Skeletal muscle tissue (tissue), 4 donors: ENCODE measurements around the gene TLCD4. TPM values are rescaled to one million over a fixed set of nuclear protein-coding genes. Genes with fewer than 3 reads are reported as not detected.
A peak's percentile ranks its signal among the peaks of the same experiment; 100 is the strongest.

Experiments used
- H3K27ac ChIP-seq: one replicate; pipeline ENCODE4 v1.7.0; 2013; ENCODE audit warnings: mild to moderate bottlenecking, low read depth, low read length, inconsistent platforms
- H3K27me3 ChIP-seq, 3 donors: one replicate each; pipeline ENCODE4 v1.7.0; 2013; ENCODE audit warnings: low read length in 3 of 3; ENCODE audit not compliant: control insufficient read depth in 3 of 3, insufficient read depth in 3 of 3
- H3K36me3 ChIP-seq, 3 donors: one replicate each; pipeline ENCODE4 v1.7.0; 2013; ENCODE audit warnings: low read length in 3 of 3; ENCODE audit not compliant: control insufficient read depth in 3 of 3, insufficient read depth in 3 of 3
- H3K4me1 ChIP-seq, 3 donors: one replicate each; pipeline ENCODE4 v1.7.0; 2013; ENCODE audit warnings: low read length in 3 of 3, mild to moderate bottlenecking in 3 of 3; ENCODE audit not compliant: control insufficient read depth in 3 of 3, insufficient read depth in 3 of 3
- H3K4me3 ChIP-seq, 3 donors: one replicate each; pipeline ENCODE4 v1.7.0; 2013; ENCODE audit warnings: low read length in 3 of 3
- H3K9ac ChIP-seq, 3 donors: one replicate each; pipeline ENCODE4 v1.7.0; 2013; ENCODE audit warnings: low read length in 3 of 3, mild to moderate bottlenecking in 3 of 3, moderate library complexity in 2 of 3, low read depth in 1 of 3
- H3K9me3 ChIP-seq, 3 donors: one replicate each; pipeline ENCODE4 v1.7.0; 2013; ENCODE audit warnings: low read length in 3 of 3; ENCODE audit not compliant: control insufficient read depth in 3 of 3
- total RNA-seq: library from RNA; depleted of rRNA; stranded (reverse); fragments of >200 nt; gene quantifications from one replicate; pipeline ENCODE4 v1.2.3, GENCODE V29; 2014
- donor health status: Osteomylitis.

TLCD4 gene
- total RNA-seq, 1 donor from 2014 or later: 17.7 TPM

DNA sequence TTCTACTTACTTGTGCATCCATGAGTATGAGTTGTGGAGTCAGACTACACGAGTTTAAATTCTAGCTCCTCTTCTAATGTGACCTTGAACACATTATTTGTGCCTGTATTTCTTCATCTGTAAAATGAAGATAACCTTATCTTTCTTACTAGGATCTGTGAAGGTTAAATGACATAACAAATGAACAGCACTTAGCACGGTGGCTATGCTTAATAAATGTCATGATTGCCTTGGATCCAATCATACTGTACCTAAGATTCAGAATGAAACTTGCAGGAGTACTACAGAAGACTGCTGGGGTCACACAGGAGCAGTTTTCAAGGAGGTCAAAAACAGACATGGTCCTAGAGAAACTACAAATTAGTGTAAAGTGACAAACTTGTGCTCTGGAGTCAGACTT lies 22.2 kb upstream of the TLCD4 start:
- Histone ChIP-seq H3K9ac (no peak overlapping the region), H3K27me3 (no peaks in the 10 kb centered on the region), H3K9me3 (no peaks in the 10 kb centered on the region), H3K4me1 (no peaks in the 10 kb centered on the region), H3K4me3 (no peak overlapping the region), H3K36me3 (no peaks in the 10 kb centered on the region), H3K27ac (no peak overlapping the region)

DNA sequence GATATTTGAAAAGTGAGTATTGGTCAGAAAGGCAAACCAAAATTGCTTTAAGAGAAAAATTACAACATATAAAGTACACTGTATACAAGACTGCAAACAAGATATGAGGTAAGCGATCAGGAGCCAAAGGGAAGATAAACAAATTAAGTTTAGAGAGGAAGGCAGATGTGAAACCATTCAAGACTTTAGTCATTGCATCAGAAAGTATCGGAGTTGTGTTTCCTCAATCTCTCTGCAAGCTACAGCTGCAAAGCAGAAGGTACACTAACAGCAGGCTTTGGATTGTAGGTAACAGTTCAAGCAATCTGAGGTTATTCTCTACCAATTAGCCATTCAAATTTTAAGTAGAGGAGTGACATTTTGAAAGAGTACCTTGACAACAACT lies 21.3 kb upstream of the TLCD4 start:
- Histone ChIP-seq H3K4me3 (no peak overlapping the region), H3K27ac (no peak overlapping the region), H3K9ac (no peak overlapping the region), H3K4me1 (no peaks in the 10 kb centered on the region), H3K27me3 (no peaks in the 10 kb centered on the region), H3K9me3 (no peaks in the 10 kb centered on the region), H3K36me3 (no peaks in the 10 kb centered on the region)

GRCh38 chr1:95096218-95096841 lies 20.8 kb upstream of the TLCD4 start:
- no peaks in the 10 kb centered on the region for H3K36me3 ChIP-seq
- no peak overlapping the region for H3K9ac ChIP-seq
- H3K4me3 ChIP-seq: no peak overlapping the region
- no peaks in the 10 kb centered on the region for H3K4me1 ChIP-seq
- no peak overlapping the region for H3K27ac ChIP-seq
- H3K9me3 ChIP-seq: no peaks in the 10 kb centered on the region
- no peaks in the 10 kb centered on the region for H3K27me3 ChIP-seq

GRCh38 chr1:95097426-95097825 lies 19.7 kb upstream of the TLCD4 start:
- Histone ChIP-seq H3K36me3 (no peaks in the 10 kb centered on the region), H3K9me3 (no peaks in the 10 kb centered on the region), H3K27ac (no peak overlapping the region), H3K27me3 (no peaks in the 10 kb centered on the region), H3K9ac (no peak overlapping the region), H3K4me1 (no peaks in the 10 kb centered on the region), H3K4me3 (no peak overlapping the region)

DNA sequence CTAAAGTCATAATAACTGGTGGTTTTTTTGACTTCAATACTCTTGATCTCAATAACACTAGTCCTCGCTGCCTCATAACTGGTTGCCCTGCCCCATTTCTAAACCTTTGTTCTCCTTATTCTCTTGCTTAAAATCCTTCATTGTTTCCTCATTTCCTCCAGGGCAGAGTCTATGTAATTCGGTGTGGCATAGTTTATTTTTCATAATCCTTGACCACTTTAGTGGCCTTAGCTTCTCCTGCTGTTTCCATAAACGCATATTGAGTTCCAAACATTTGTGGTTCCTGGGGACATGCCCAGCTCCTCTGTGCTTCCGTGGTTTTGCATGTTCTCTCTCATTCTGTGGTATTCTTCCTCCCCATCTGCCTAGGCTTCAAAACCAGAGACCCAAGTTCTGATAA lies 19.0 kb upstream of the TLCD4 start:
- H3K9me3 ChIP-seq: no peaks in the 10 kb centered on the region
- no peaks in the 10 kb centered on the region for H3K4me1 ChIP-seq
- no peak overlapping the region for H3K4me3 ChIP-seq
- H3K27me3 ChIP-seq: peaks cover 0 to 2% (median 0%) of the 10 kb centered on the region in 3 donors
- H3K36me3 ChIP-seq: no peaks in the 10 kb centered on the region
- no peak overlapping the region for H3K9ac ChIP-seq
- no peak overlapping the region for H3K27ac ChIP-seq

DNA sequence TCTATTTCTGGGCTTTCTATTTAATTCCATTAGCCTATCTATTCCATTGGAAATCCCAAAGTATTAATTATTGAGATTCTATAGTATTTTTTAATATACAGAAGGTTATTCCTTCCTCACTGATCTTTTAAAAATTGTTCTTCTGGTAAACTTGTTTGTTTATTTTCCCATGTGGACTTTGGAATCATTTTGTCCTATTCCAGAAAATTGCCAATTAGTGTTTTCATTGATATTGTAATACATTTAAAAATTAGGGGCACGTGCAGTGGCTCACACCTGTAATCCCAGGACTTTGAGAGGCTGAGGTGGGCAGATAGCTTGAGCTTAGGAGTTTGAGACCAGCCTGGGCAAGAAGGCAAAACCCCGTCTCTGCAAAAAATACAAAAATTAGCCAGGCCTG lies 8.4 kb upstream of the TLCD4 start:
- no peak overlapping the region for H3K4me3 ChIP-seq
- H3K9me3 ChIP-seq: no peaks in the 10 kb centered on the region
- H3K27me3 ChIP-seq: no peaks in the 10 kb centered on the region
- H3K9ac ChIP-seq: no peak overlapping the region
- no peaks in the 10 kb centered on the region for H3K4me1 ChIP-seq
- no peak overlapping the region for H3K27ac ChIP-seq
- no peaks in the 10 kb centered on the region for H3K36me3 ChIP-seq

- Histone ChIP-seq H3K27me3 (no peaks in the 10 kb centered on the region), H3K9me3 (no peaks in the 10 kb centered on the region), H3K4me1 (no peaks in the 10 kb centered on the region), H3K27ac (no peak overlapping the region), H3K4me3 (no peak overlapping the region), H3K9ac (no peak overlapping the region), H3K36me3 (no peaks in the 10 kb centered on the region)
These were observed 6.1 kb upstream of the TLCD4 start for GRCh38 chr1:95111014-95111413.

- no peak overlapping the region for H3K9ac ChIP-seq
- no peak overlapping the region for H3K27ac ChIP-seq
- no peaks in the 10 kb centered on the region for H3K27me3 ChIP-seq
- no peaks in the 10 kb centered on the region for H3K36me3 ChIP-seq
- H3K9me3 ChIP-seq: no peaks in the 10 kb centered on the region
- peaks cover 4 to 8% (median 8%) of the 10 kb centered on the region in 3 donors for H3K4me1 ChIP-seq
- no peak overlapping the region for H3K4me3 ChIP-seq
These were observed 3.5 kb upstream of the TLCD4 start for GRCh38 chr1:95113684-95114083.

GRCh38 chr1:95115708-95116137 lies 1.4 kb upstream of the TLCD4 start:
- no peak overlapping the region for H3K4me3 ChIP-seq
- peaks cover 8 to 18% (median 17%) of the 10 kb centered on the region in 3 donors for H3K4me1 ChIP-seq
- no peaks in the 10 kb centered on the region for H3K27me3 ChIP-seq
- no peaks in the 10 kb centered on the region for H3K9me3 ChIP-seq
- no peak overlapping the region for H3K27ac ChIP-seq
- no peak overlapping the region for H3K9ac ChIP-seq
- no peaks in the 10 kb centered on the region for H3K36me3 ChIP-seq

DNA sequence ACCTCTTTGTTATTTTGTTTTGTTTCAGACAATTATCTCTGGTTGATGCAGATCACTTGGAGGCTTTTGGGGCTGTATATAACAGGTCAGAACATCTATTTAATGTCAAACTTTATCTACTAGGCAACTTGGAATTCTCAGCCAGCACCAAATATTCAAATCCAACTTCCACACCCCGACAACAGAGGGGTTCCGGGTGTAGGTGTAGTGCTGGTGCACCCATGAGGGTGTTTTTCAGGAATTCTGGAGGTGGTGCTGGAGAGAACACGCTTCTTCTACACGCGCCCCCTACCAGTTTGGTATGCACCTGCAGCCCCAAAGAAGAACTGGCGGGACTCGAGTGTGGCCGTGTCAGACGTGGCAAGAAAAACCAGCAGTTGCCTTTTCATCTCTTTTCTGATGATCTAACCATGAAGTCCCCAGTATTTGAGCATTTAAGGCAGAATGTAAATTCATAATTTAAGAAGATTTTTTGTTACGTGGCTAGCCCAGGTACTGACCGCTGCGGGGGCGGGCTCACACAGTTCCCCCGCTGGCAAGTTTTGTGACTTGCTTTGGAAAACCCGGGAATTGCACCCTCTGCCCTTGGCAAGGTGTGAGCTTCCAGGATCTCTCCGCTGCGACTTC lies 462 bp upstream of the TLCD4 start:
- Histone ChIP-seq H3K4me3 (peak overlapping the region; percentile 62 to 85 (median 84)), H3K27me3 (no peaks in the 10 kb centered on the region), H3K9ac (peak overlapping the region; percentile 69 to 85 (median 79)), H3K36me3 (no peaks in the 10 kb centered on the region), H3K4me1 (peaks cover 8 to 18% (median 17%) of the 10 kb centered on the region in 3 donors), H3K9me3 (no peaks in the 10 kb centered on the region), H3K27ac (peak overlapping the region; percentile 52)
